A204.1 (cell line): ENCODE data around the gene RNASEL.
A peak's percentile ranks its signal among the peaks of the same experiment; 100 is the strongest.

Experiments
- FAIRE-seq: peaks from 2 replicates; lab custom pipeline; 2012; peaks lifted over from hg19 to GRCh38; lab: Jason Lieb, UNC

Gene RNASEL

GRCh38 chr1:182600036-182600713, 11.1 kb upstream of the RNASEL start:
- no peak for FAIRE-seq

- no peak for FAIRE-seq
These were observed 10.3 kb upstream of the RNASEL start for GRCh38 chr1:182599339-182599738.

GRCh38 chr1:182598296-182598695, 9.2 kb upstream of the RNASEL start:
- no peak for FAIRE-seq

- no peak for FAIRE-seq
These were observed 7.9 kb upstream of the RNASEL start for GRCh38 chr1:182596934-182597333.

- FAIRE-seq: peak; percentile 52
These were observed 6.7 kb upstream of the RNASEL start for GRCh38 chr1:182595641-182596240.

GRCh38 chr1:182589931-182590330, 875 bp upstream of the RNASEL start:
- FAIRE-seq: no peak

GRCh38 chr1:182589520-182589919, 464 bp upstream of the RNASEL start:
- no peak for FAIRE-seq

GRCh38 chr1:182587666-182588499, 1.2 kb downstream of the RNASEL start:
- FAIRE-seq: no peak

- FAIRE-seq: peak; percentile 3
These were observed 2.0 kb downstream of the RNASEL start for GRCh38 chr1:182587093-182587492.

- no peak for FAIRE-seq
These were observed 2.7 kb downstream of the RNASEL start for GRCh38 chr1:182586380-182586779.

GRCh38 chr1:182584746-182585145, 4.3 kb downstream of the RNASEL start:
- FAIRE-seq: no peak

GRCh38 chr1:182580736-182581135, 8.3 kb downstream of the RNASEL start:
- no peak for FAIRE-seq

GRCh38 chr1:182575540-182576149, 13.4 kb downstream of the RNASEL start:
- no peak for FAIRE-seq

- no peak for FAIRE-seq
These were observed 14.9 kb downstream of the RNASEL start for GRCh38 chr1:182574156-182574555.

GRCh38 chr1:182570611-182570970, 18.5 kb downstream of the RNASEL start:
- no peak for FAIRE-seq

GRCh38 chr1:182569939-182570610, 19.0 kb downstream of the RNASEL start:
- FAIRE-seq: no peak

GRCh38 chr1:182568647-182569284, 20.3 kb downstream of the RNASEL start:
- FAIRE-seq: no peak

- no peak for FAIRE-seq
These were observed 21.4 kb downstream of the RNASEL start for GRCh38 chr1:182567629-182568028.

GRCh38 chr1:182565537-182565936, 23.5 kb downstream of the RNASEL start:
- no peak for FAIRE-seq

GRCh38 chr1:182564406-182565004, 24.6 kb downstream of the RNASEL start:
- no peak for FAIRE-seq

GRCh38 chr1:182563095-182563494, 26.0 kb downstream of the RNASEL start:
- FAIRE-seq: no peak
